GM13977 (cell line): ENCODE data around the gene KDM1B.

ENCODE experiments used
- DNase-seq: peaks from one replicate; pipeline ENCODE4 v3.0.0; 2012; ENCODE audit warnings: low spot score
- CTCF ChIP-seq: IDR thresholded peaks from 2 replicates; pipeline ENCODE4 v1.5.1; 2012; ENCODE audit warnings: mild to moderate bottlenecking, control low read depth; ENCODE audit not compliant: insufficient read depth; ENCODE audit errors: extremely low read depth, missing control alignments
- in situ Hi-C: fragments of 300-500 bp; cut with MboI; formaldehyde crosslinking; loops from one replicate; pipeline ENCODE4 v1.12.0; 2022; ENCODE audit warnings: low sequenced_read_pairs, low pct_unique_long_range_greater_than_20kb, mixed read lengths, inconsistent platforms; ENCODE audit not compliant: unreplicated experiment

Gene KDM1B

DNA sequence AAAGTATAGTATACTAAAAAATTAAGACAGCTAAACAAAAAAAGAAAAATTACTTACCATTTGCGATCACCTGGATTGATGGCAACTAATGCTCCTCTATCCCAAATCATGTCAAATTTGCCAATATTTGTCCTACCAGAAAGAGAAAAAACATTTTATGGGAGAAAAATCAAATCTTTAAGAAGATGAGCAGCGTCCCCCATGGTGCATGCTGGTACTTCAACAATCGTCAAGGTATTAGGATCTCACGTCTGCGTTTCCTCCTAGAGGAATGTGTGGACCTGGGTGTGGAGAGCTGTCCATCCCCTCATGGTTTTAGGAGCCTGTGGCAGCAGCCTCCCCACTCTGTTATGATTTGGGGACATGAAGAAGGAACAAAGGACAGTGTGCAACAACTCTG, 16.3 kb upstream of the KDM1B start:
- no peak for TF ChIP-seq CTCF
- no peak for DNase-seq
- in situ Hi-C loops, result no loop called here

- in situ Hi-C loops, result no loop called here
These were observed 15.1 kb upstream of the KDM1B start for GRCh38 chr6:18139935-18140621.

GRCh38 chr6:18141805-18142590, 13.2 kb upstream of the KDM1B start:
- DNase-seq, result no peak
- in situ Hi-C loops, result no loop called here
- TF ChIP-seq CTCF, result no peak

More at GRCh38 chr6:18139935-18140621, 15.1 kb upstream of the KDM1B start:
- no peak for TF ChIP-seq CTCF
- DNase-seq, result no peak

- no peak for DNase-seq
- in situ Hi-C loops, result no loop called here
- no peak for TF ChIP-seq CTCF
These were observed 12.7 kb upstream of the KDM1B start for GRCh38 chr6:18142591-18142861.

DNA sequence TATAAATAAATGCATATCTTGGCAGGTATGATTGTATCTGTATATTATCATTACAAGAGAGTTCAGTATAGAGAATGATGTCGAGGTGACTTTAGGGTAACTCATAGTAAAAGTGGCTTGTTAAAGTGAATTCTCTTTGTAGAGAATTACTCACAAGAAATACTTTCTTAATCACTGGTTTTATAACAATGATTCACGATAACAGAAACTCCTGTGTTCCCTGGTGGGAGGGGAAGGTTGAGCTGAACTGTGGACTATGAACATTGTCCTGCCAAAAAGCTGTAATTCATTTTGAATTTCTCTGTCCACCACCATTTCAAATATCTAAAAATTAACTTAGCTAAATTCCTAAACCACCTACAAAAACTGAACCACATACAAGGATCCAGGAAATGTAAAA, 8.1 kb upstream of the KDM1B start:
- in situ Hi-C loops, result no loop called here
- TF ChIP-seq CTCF, result no peak
- DNase-seq, result no peak

DNA sequence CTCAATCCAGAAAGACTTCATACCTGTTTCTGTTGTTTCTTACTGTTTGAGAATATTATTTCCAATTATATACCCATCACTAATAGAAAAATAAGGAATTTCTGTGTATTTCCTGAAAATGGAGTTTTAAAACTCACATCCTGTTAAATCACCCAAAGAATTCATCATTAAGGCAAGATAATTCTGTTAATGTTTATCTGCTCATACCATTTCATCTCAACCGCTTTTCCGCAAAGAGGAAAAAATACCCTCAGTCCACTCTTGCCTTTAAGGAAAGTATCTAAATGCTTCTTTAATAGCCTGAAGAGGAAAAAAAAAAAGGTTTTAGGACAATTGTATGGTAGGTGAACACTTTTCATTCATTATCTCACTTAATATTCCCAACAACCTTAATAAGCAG, 7.6 kb upstream of the KDM1B start:
- in situ Hi-C loops, result no loop called here
- TF ChIP-seq CTCF, result no peak
- no peak for DNase-seq
